Peyer's patch (tissue), 4 donors: ENCODE measurements around the gene ARL8B. TPM values are rescaled to one million over a fixed set of nuclear protein-coding genes. Genes with fewer than 3 reads are reported as not detected.
A peak's percentile ranks its signal among the peaks of the same experiment; 100 is the strongest.

Experiments
- DNase-seq, 3 donors: peaks; one replicate each; pipeline ENCODE4 v3.0.0-alpha.2; 2017 to 2019
- H3K27ac ChIP-seq, 4 donors: fragments of 200-600 bp; sonication (generic); one replicate each; pipeline ENCODE4 v1.5.1; 2016 to 2019
- H3K27me3 ChIP-seq, 2 donors: fragments of 200-600 bp; sonication (generic); one replicate each; pipeline ENCODE4 v1.5.1; 2019
- H3K36me3 ChIP-seq, 3 donors: fragments of 200-600 bp; sonication (generic); one replicate each; pipeline ENCODE4 v1.5.1; 2016 to 2019
- H3K4me1 ChIP-seq, 4 donors: fragments of 200-600 bp; sonication (generic); one replicate each; pipeline ENCODE4 v1.5.1; 2016 to 2019
- H3K4me3 ChIP-seq, 4 donors: fragments of 200-600 bp; sonication (generic); 1 replicate in 3 of 4; 2 replicates in 1 of 4; pipeline ENCODE4 v1.5.1; 2016 to 2019; ENCODE audit warnings: mild to moderate bottlenecking in 1 of 4
- H3K9me3 ChIP-seq, 4 donors: fragments of 200-600 bp; sonication (generic); one replicate each; pipeline ENCODE4 v1.5.1; 2016 to 2019; ENCODE audit warnings: mild to moderate bottlenecking in 1 of 4
- CTCF ChIP-seq, 6 experiments: fragments of 450-650 bp in 4 of 6; fragments of 200-600 bp in 2 of 6; sonication (generic) in 1 of 6; IDR thresholded peaks; one replicate each; pipeline ENCODE4 v1.5.1; 2017 to 2019; ENCODE audit warnings: antibody characterized with exemption in 6 of 6, mild to moderate bottlenecking in 3 of 6, moderate library complexity in 1 of 6
- POLR2A ChIP-seq, 2 donors: fragments of 450-650 bp; IDR thresholded peaks; one replicate each; pipeline ENCODE4 v1.5.1; 2017; ENCODE audit warnings: antibody characterized with exemption in 2 of 2, mild to moderate bottlenecking in 2 of 2, moderate library complexity in 2 of 2
- total RNA-seq, 4 donors: library from RNA; depleted of rRNA; stranded (reverse); fragments of >200 nt; gene quantifications; one replicate each; pipeline ENCODE4 v1.1.0, GENCODE V29; 2016

ARL8B gene
- total RNA-seq, 4 donors from 2014 or later = 32.6 to 47.0 (median 36.8) TPM

DNA sequence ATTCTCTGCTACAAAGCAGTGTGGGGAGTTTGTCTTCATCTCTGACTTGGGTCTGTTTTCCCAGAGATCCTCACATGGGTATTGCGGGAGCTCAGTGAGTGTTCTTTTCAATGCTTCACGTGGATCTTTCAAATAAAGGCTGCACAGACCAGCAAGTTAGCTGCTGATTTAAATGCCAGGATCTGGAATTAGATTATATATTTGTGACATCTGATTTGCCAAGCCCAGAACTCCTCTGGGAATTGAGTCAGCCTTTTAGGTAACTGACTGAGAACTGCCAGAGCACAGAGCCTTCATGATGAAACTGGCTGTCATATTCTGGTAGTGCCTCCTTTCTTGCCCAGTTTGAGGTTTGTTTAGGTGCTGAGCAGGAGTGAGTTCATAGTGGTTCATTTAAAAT, 80.1 kb downstream of the ARL8B start:
- Histone ChIP-seq H3K36me3 (peaks cover 0 to 80% (median 2%) of the 10 kb centered on the region in 3 donors), H3K27me3 (no peaks in the 10 kb centered on the region), H3K4me1 (peaks cover 0 to 14% (median 3%) of the 10 kb centered on the region in 4 donors), H3K4me3 (no peak overlapping the region), H3K27ac (no peak overlapping the region), H3K9me3 (no peaks in the 10 kb centered on the region)
- no peak for TF ChIP-seq POLR2A (IDR thresholded peaks at IDR 0.05)
- TF ChIP-seq CTCF (IDR thresholded peaks at IDR 0.05) = no peak
- no peak for DNase-seq

DNA sequence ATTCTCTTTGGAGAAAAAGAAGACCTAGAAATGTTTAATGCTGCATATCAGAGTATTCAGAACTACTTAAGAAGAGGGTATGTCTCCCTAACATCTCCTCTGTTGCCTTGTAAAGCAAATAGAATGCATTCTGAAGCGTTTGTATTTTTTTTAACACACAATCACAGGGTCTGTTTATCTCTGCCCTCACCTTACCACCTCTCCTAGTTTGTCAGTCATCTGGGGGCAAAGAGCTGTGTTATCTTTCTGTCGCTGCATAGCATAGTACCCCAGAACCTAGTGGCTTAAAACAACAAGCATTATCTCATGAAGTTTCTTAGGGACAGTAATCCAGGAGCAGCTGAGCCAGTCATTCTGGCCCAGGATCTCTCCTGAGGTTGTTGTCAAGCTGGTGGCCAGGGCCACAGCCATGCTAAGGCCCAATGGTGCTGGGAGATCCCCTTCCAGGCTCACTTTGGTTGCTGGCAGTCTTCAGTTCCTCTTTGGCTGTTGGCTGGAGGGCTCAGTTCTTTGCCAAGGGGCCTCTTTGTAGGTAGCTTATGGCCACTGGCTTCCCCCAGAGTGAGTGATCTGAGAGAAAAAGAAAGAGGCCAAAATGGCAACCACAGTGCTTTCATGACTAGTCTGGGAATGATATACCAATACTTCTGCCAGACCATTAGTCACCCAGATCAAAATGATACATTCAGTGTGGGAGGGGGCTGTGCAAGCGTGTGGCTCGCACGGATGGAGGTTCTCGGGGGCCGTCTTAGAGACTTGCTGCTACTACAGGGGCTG, 83.3 kb downstream of the ARL8B start:
- H3K27me3 ChIP-seq = no peaks in the 10 kb centered on the region
- H3K36me3 ChIP-seq = peaks cover 0 to 98% (median 2%) of the 10 kb centered on the region in 3 donors
- no peak overlapping the region for H3K4me3 ChIP-seq
- H3K9me3 ChIP-seq = no peaks in the 10 kb centered on the region
- TF ChIP-seq CTCF (IDR thresholded peaks at IDR 0.05) (no peak), POLR2A (IDR thresholded peaks at IDR 0.05) (no peak)
- H3K27ac ChIP-seq = peak overlapping the region in 1 of 4 donors; percentile 18
- no peaks in the 10 kb centered on the region for H3K4me1 ChIP-seq
- DNase-seq = no peak

DNA sequence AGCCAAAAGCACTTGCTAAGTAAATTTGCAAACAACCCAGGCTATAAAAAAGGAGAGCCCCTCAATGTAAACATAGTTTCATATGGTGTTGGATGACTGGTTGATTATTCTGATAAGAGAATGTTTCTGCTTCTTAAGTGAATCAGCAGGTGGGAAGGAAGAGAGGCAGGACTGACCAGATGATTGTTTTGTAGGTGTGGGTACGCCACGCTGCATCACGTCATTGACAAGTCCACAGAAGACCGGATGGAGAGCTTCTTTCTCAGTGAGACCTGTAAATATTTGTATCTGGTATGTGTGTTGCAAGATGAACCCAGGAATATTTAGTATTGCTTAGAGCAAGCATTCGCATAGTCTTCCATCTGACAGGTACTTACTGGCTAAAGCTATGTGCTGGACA, 88.8 kb downstream of the ARL8B start:
- Histone ChIP-seq H3K4me1 (no peaks in the 10 kb centered on the region), H3K27ac (peak overlapping the region in 1 of 4 donors; percentile 46), H3K4me3 (no peak overlapping the region), H3K36me3 (peaks cover 0 to 96% (median 0%) of the 10 kb centered on the region in 3 donors), H3K9me3 (no peaks in the 10 kb centered on the region), H3K27me3 (no peaks in the 10 kb centered on the region)
- TF ChIP-seq POLR2A (IDR thresholded peaks at IDR 0.05) (no peak), CTCF (IDR thresholded peaks at IDR 0.05) (no peak)
- no peak for DNase-seq

- Histone ChIP-seq H3K27me3 (no peaks in the 10 kb centered on the region), H3K36me3 (peaks cover 0 to 94% (median 0%) of the 10 kb centered on the region in 3 donors), H3K4me1 (peaks cover 0 to 4% (median 0%) of the 10 kb centered on the region in 4 donors), H3K27ac (no peak overlapping the region), H3K4me3 (no peak overlapping the region), H3K9me3 (no peaks in the 10 kb centered on the region)
- no peak for DNase-seq
- TF ChIP-seq POLR2A (IDR thresholded peaks at IDR 0.05) = no peak
- TF ChIP-seq CTCF (IDR thresholded peaks at IDR 0.05) = no peak
These were observed 90.8 kb downstream of the ARL8B start for GRCh38 chr3:5212628-5213573.

GRCh38 chr3:5213574-5213966, 91.5 kb downstream of the ARL8B start:
- H3K4me3 ChIP-seq = no peak overlapping the region
- H3K36me3 ChIP-seq = peaks cover 0 to 89% (median 0%) of the 10 kb centered on the region in 3 donors
- no peaks in the 10 kb centered on the region for H3K27me3 ChIP-seq
- H3K4me1 ChIP-seq = peaks cover 0 to 10% (median 0%) of the 10 kb centered on the region in 4 donors
- no peak for DNase-seq
- no peak for TF ChIP-seq POLR2A (IDR thresholded peaks at IDR 0.05)
- TF ChIP-seq CTCF (IDR thresholded peaks at IDR 0.05) = no peak
- no peak overlapping the region for H3K27ac ChIP-seq
- no peaks in the 10 kb centered on the region for H3K9me3 ChIP-seq
